G401 (cell line): ENCODE measurements around the gene UBR1. TPM values are rescaled to one million over a fixed set of nuclear protein-coding genes. Genes with fewer than 3 reads are reported as not detected.

Source experiments
- DNase-seq: peaks from one replicate; pipeline ENCODE4 v3.0.0-alpha.2; 2015; ENCODE audit warnings: low spot score
- in situ Hi-C: cut with HindIII; loops from 2 replicates; pipeline ENCODE4 v1.10.0; 2016; ENCODE audit warnings: low sequenced_read_pairs, mixed read lengths
- total RNA-seq: library from RNA; depleted of rRNA; stranded (reverse); fragments of >200 nt; shearing (Covaris generic); gene quantifications from 2 replicates; pipeline ENCODE4 v1.2.3, GENCODE V29; 2014

UBR1 gene
- total RNA-seq, 1 experiment from 2014 or later = 18.8 TPM

GRCh38 chr15:43118829-43119228 lies 13.0 kb upstream of the UBR1 start:
- in situ Hi-C loops = no loop called here
- no peak for DNase-seq

GRCh38 chr15:43118286-43118685 lies 12.4 kb upstream of the UBR1 start:
- DNase-seq = no peak
- in situ Hi-C loops = no loop called here

DNA sequence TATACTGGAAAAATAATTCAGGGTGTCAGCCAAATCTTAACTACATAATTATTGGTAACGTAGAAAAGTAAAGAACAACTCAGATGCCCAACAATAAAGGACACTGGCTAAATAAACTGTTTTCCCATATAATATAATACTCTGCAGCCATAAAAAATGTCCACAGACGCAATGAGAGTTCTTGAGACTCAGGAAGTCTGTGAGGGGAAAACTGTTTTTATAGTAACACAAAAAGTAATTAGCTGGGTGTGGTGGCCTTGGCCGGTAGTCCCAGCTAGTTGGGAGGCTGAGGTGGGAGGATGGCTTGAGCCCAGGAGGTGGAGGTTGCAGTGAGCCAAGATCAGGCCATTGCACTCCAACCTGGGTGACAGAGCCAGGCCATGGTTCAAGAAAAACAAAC lies 5.5 kb upstream of the UBR1 start:
- in situ Hi-C loops = no loop called here
- DNase-seq = no peak

DNA sequence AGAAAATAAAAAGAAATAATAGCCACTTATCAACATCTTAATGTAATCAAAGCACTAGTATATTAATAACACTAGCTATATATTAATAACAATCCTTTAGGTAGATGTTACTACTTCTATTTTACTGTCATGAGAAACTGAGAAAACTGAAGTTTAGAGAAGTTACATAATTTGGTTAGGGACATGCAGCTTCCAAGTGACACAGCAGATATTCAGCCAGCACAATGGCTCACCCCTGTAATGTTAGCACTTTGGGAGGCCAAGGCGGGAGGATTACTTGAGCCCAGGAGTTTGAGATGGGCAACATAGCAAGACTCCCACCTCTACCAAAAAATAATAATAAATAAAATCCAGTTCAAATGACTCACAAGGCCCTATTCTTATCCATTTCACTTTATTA lies 1.9 kb upstream of the UBR1 start:
- DNase-seq = no peak
- in situ Hi-C loops = no loop called here

DNA sequence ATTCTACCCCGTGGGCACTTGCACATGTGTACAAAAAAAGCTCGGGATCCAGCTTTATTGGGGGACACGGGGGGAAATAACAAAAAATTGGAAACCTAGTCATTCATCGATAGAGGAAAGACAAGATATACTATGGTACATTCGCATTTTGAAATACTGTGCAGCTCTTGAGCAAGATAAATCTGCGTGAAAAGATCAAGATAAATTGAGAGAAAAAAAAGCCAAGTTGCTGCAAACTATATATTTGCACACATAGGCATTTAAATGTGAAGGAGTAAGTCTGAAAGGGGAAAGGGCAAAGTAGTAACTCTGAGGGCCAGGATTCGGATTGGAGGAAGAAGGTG lies 620 bp upstream of the UBR1 start:
- in situ Hi-C loops = no loop called here
- no peak for DNase-seq

DNA sequence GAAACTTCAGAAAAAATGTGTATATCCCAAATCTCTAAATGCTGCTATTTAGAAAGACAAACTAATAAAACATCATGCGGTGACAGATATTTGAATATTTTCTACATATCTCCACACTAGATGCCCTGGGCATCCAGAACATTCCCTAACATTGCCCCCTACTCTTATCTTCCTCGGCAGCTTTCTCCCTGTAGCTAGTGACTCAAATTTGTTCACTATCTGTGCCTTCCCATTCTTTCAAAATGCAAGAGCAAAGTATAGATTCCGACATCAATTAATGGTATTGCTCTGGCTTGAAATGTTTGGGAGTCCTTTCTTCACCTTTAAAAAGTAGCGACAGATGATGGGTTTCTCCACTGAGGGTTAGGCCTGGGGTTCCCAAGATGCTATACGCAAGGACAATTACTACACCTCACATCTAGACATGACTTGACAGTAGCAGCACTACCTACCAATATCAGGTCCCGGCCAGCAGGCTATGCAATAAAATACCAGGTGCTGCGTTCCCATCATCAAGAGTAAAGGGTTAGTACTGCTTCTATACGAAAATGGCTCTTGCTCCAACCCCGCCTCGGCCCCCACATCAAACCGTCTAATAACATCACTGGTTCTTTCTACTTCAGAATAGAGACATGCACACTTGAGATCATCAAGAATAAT lies 631 bp downstream of the UBR1 start:
- DNase-seq = no peak
- in situ Hi-C loops = no loop called here

DNA sequence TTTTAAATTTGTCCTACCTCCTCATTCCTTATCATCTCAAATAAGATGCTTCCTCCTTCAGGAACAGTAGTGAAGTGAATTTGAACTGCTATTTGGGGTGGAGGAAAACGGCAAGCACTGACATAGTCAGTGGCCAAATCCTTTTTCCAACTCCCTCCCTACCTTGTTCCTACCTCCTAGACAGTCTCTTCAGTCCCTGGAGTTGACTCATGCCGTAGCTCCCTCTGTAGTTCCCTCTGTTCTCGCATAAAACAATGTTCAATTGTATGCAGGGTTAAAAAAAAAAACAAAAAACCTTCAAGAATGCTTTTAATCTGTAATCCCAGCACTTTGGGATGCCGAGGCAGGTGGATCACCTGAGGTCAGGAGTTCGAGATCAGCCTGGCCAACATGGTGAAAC lies 1.4 kb downstream of the UBR1 start:
- DNase-seq = no peak
- in situ Hi-C loops = no loop called here

DNA sequence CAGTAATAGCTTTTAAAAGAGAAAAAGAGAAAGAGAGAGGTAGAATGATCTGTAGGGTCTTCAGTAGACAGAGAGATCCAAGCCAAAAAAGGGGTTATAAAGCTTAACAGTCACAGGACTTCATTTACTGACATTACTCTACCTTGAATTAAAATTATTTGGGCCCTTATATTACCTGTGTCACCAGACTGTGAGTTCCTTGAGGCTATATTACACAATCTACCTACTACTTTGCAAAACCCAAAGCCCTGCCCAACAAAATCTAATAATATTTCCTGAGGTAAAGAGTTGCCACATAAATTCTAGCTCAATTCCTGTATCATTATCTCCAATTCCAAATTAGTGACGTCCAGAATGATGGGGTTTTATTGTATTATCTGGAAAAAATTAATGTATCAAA lies 1.9 kb downstream of the UBR1 start:
- in situ Hi-C loops = no loop called here
- no peak for DNase-seq

- DNase-seq = no peak
- in situ Hi-C loops = no loop called here
Observed at GRCh38 chr15:43102187-43102586, 3.7 kb downstream of the UBR1 start.

DNA sequence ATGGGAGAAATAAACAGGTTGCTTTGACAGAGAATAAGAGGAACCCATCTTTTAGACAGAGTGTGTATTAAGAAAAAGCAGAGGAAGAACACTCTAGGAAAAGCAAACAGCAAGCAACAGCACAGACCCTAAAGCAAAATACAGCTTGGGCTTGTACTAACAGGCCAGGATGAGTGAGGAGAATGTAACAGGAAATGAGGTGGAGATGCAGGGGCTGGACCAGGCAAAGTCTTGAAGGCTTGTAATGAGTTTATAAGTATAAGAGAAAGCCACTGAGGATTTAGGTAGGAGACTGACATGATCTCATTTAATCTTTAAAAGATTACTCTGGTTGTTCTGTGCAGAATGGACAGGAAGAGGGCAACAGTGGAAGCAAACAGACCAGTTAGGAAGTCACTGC lies 4.9 kb downstream of the UBR1 start:
- in situ Hi-C loops = no loop called here
- DNase-seq = no peak

- in situ Hi-C loops = no loop called here
- DNase-seq = no peak
Observed at GRCh38 chr15:43099105-43099845, 6.6 kb downstream of the UBR1 start.

- in situ Hi-C loops = no loop called here
- no peak for DNase-seq
Observed at GRCh38 chr15:43096411-43096810, 9.4 kb downstream of the UBR1 start.

DNA sequence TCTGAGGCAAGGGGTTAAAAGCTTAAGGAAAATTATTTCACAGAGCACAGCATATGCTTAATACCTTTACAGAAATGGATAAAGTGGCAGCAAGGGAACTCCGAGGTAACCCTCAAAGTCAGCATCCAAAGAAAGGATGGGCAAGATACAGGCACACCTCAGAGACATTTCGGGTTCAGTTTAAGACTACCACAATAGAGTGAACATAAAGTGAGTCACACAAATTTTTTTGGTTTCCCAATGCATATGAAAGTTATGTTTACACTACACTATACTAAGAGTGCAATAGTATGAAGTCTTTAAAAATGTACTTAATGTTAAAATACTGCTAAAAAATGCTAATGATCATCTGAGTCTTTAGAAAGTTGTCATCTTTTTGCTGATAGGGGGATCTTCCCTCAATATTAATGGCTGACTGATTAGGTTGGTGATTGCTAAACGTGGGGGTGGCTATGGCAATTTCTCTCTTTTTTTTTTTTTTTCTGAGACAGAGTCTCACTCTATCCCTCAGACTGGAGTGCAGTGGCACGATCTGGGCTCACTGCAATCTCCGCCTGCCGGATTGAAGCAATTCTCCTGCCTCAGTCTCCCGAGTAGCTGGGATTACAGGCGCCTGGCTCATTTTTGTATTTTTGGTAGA lies 10.0 kb downstream of the UBR1 start:
- no peak for DNase-seq
- in situ Hi-C loops = no loop called here

DNA sequence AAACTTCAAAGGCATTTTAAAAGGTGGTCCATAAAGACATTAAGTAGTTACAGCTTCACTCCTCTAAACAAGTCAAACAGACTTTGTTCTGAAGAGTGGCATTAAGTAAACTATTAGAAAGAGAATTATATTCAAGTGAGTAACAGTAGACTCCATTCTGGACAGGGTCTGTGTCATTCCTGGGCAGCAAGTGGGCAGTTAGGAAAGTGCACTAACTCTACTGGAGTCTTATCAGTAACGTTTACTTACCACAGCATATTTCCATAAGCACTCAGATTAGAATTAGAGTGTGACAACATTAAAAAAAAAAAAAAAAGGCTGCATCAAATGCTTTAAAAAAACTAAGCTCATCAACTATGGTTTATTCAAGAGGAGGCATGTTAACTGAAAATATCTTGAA lies 10.6 kb downstream of the UBR1 start:
- in situ Hi-C loops = no loop called here
- no peak for DNase-seq

- in situ Hi-C loops = no loop called here
Observed at GRCh38 chr15:43094416-43095030, 11.3 kb downstream of the UBR1 start.

GRCh38 chr15:43093026-43093425 lies 12.8 kb downstream of the UBR1 start:
- DNase-seq = no peak
- in situ Hi-C loops = no loop called here

More at GRCh38 chr15:43094416-43095030, 11.3 kb downstream of the UBR1 start:
- DNase-seq = no peak

GRCh38 chr15:43091859-43092258 lies 14.0 kb downstream of the UBR1 start:
- no peak for DNase-seq
- in situ Hi-C loops = no loop called here

- in situ Hi-C loops = no loop called here
- DNase-seq = no peak
Observed at GRCh38 chr15:43086551-43086950, 19.3 kb downstream of the UBR1 start.

- in situ Hi-C loops = no loop called here
- DNase-seq = no peak
Observed at GRCh38 chr15:43085921-43086320, 19.9 kb downstream of the UBR1 start.

DNA sequence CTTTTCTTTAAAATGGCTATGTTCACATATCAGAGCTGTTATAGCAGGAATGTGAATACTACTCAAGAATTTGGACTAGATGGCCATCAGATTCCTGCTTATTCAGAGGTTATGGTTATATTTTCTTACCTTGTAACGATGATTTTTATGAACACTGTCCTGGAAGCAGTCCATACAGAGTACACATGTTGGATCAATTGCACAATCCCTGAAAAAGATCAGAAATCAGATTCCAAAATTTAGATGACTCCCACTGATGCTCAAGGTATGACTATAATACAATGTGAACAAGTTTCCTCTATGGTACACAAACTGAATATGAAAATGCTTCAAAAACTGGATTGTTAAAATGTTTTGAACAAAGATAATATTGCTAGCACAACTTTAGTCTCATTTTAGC lies 23.3 kb downstream of the UBR1 start:
- in situ Hi-C loops = no loop called here

More for the DNA sequence above, 23.3 kb downstream of the UBR1 start:
- no peak for DNase-seq
